ENCODE results near the gene PARD3B.

GRCh38 chr2:205324355-205324754, 779.1 kb downstream of the PARD3B start:
- no peak for TF ChIP-seq POLR2A (IDR thresholded peaks at IDR 0.05; ENCODE audit: low read length)
- no peak for TF ChIP-seq GATA1 (IDR thresholded peaks at IDR 0.05; ENCODE audit: low read depth, low read length)

All from erythroblast (primary cell).